ENCODE data around the gene GPI. TPM values are rescaled to one million over a fixed set of nuclear protein-coding genes. Genes with fewer than 3 reads are reported as not detected.

Gene GPI
- polyA plus RNA-seq, 1 of the 3 experiments (the other 2 are of a cell fraction): 144 TPM

GRCh38 chr19:34325981-34326787 lies 38.8 kb upstream of the GPI start:
- Histone ChIP-seq H3K9me2 (no peaks in the 10 kb centered on the region), H3K4me1 (ENCODE audit: control insufficient read depth in 1 of 2, insufficient read depth in 2 of 2, low read depth in 1 of 2, low read length in 1 of 2) (no peaks in the 10 kb centered on the region), H3K9ac (no peak overlapping the region), H3K27me3 (ENCODE audit: insufficient read depth) (no peaks in the 10 kb centered on the region), H3K4me2 (no peak overlapping the region), H3K27ac (ENCODE audit: low read depth in 2 of 2, low read length in 1 of 2) (no peak overlapping the region), H4K20me1 (ENCODE audit: insufficient read depth) (no peaks in the 10 kb centered on the region), H3K4me3 (ENCODE audit: low read depth in 2 of 2, low read length in 1 of 2) (no peak overlapping the region), H3K9me3 (no peaks in the 10 kb centered on the region), H3F3A (replicated peaks; ENCODE audit: insufficient read depth) (no peaks in the 10 kb centered on the region), H3K36me3 (replicated peaks in 1 of 2; ENCODE audit: control insufficient read depth in 1 of 2, insufficient read depth in 2 of 2, low read length in 1 of 2) (peaks cover 18 to 24% of the 10 kb centered on the region in 2 experiments), H2AFZ (ENCODE audit: low read depth) (no peak overlapping the region), H3K79me2 (ENCODE audit: insufficient read depth) (0 out of 2 replicates have a peak, but pooled peaks cover 3% of the 10 kb centered on the region)
- 87% methylated on average over 4 of the region's 4 CpGs for WGBS (ENCODE audit: low lambda C conversion rate)
- POLR2A ChIA-PET: no interaction called here
- TF ChIP-seq FOXM1 (IDR thresholded peaks at IDR 0.05; ENCODE audit: low read depth) (no peak), GABPA (IDR thresholded peaks at IDR 0.05; ENCODE audit: low read depth) (no peak), CHD2 (IDR thresholded peaks at IDR 0.05; ENCODE audit: low read length, partially characterized antibody) (no peak)
- CTCF ChIA-PET: interaction anchor here (1.2 to 1.7 kb wide), 2 partner anchors 10 to 11 kb away, joined by 4 to 5 read pairs; no protein-coding TSS in a partner anchor
- no peak for DNase-seq

GRCh38 chr19:34327851-34328250 lies 37.1 kb upstream of the GPI start:
- ChIA-PET CTCF (interaction anchor here (0.9 to 1.7 kb wide), 3 partner anchors 9 to 550 kb away, joined by 3 to 4 read pairs (median 4); no protein-coding TSS in a partner anchor), POLR2A (no interaction called here)
- no peak overlapping the region for H3K27ac ChIP-seq (ENCODE audit: low read depth in 2 of 2, low read length in 1 of 2)

DNA sequence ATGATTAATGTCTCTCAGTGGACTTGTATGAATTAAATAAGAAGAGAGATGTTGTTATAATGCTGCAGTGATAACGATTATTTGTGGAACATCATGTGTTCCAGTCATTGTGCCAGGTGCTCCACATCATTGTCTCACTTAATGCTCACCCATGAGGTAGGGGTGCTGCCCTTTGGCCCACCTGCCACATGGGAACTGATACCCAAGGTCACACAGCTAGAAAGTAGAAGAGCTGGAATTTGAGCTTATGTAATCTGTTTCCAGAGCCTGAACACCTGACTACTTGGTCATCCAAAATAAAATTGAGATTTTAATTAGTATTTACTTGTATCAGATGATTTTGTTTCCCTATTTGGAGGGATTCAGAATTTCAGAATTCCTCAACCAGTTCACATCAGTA lies 36.0 kb upstream of the GPI start:
- H2AFZ ChIP-seq (ENCODE audit: low read depth): no peak overlapping the region
- TF ChIP-seq JUND (IDR thresholded peaks at IDR 0.05) (no peak), RAD21 (IDR thresholded peaks at IDR 0.05; ENCODE audit: low read length) (no peak), TAF1 (IDR thresholded peaks at IDR 0.05; ENCODE audit: borderline replicate concordance, low read depth, low read length) (no peak)
- no peak overlapping the region for H3K4me3 ChIP-seq (ENCODE audit: low read depth in 2 of 2, low read length in 1 of 2)
- H3K9ac ChIP-seq: no peak overlapping the region
- no peaks in the 10 kb centered on the region for H4K20me1 ChIP-seq (ENCODE audit: insufficient read depth)
- 0 out of 4 replicates have a peak, but pooled peaks cover 0 to 3% of the 10 kb centered on the region in 2 experiments for H3K4me1 ChIP-seq (ENCODE audit: control insufficient read depth in 1 of 2, insufficient read depth in 2 of 2, low read depth in 1 of 2, low read length in 1 of 2)
- WGBS (ENCODE audit: low lambda C conversion rate): 92% methylated on average over 1 of the region's 1 CpG
- no peaks in the 10 kb centered on the region for H3K9me2 ChIP-seq
- no peaks in the 10 kb centered on the region for H3K9me3 ChIP-seq
- ChIA-PET CTCF (interaction anchor here (0.9 kb wide), 1 partner anchor 9 kb away, joined by 3 read pairs; no protein-coding TSS in a partner anchor), POLR2A (no interaction called here)
- H3F3A ChIP-seq (replicated peaks; ENCODE audit: insufficient read depth): peaks cover 4% of the 10 kb centered on the region
- no peak overlapping the region for H3K27ac ChIP-seq (ENCODE audit: low read depth in 2 of 2, low read length in 1 of 2)
- no peak for DNase-seq
- peaks cover 30 to 41% of the 10 kb centered on the region in 2 experiments for H3K36me3 ChIP-seq (replicated peaks in 1 of 2; ENCODE audit: control insufficient read depth in 1 of 2, insufficient read depth in 2 of 2, low read length in 1 of 2)
- H3K79me2 ChIP-seq (ENCODE audit: insufficient read depth): no peaks in the 10 kb centered on the region
- H3K27me3 ChIP-seq (ENCODE audit: insufficient read depth): no peaks in the 10 kb centered on the region
- no peak overlapping the region for H3K4me2 ChIP-seq

More at GRCh38 chr19:34327851-34328250, 37.1 kb upstream of the GPI start:
- no peak for TF ChIP-seq FOXM1 (IDR thresholded peaks at IDR 0.05; ENCODE audit: low read depth)
- no peak for TF ChIP-seq RAD21 (IDR thresholded peaks at IDR 0.05; ENCODE audit: low read length)
- no peak for TF ChIP-seq NRF1 (IDR thresholded peaks at IDR 0.05; ENCODE audit: low read depth, low read length)
- TF ChIP-seq GATA2 (CRISPR knock-in tag; IDR thresholded peaks at IDR 0.05): no peak
- no peak for DNase-seq
- Histone ChIP-seq H3K36me3 (replicated peaks in 1 of 2; ENCODE audit: control insufficient read depth in 1 of 2, insufficient read depth in 2 of 2, low read length in 1 of 2) (peaks cover 26 to 33% of the 10 kb centered on the region in 2 experiments), H4K20me1 (ENCODE audit: insufficient read depth) (no peaks in the 10 kb centered on the region), H3K4me2 (no peak overlapping the region), H3F3A (replicated peaks; ENCODE audit: insufficient read depth) (peaks cover 4% of the 10 kb centered on the region), H3K79me2 (ENCODE audit: insufficient read depth) (no peaks in the 10 kb centered on the region), H3K9me2 (no peaks in the 10 kb centered on the region), H2AFZ (ENCODE audit: low read depth) (no peak overlapping the region), H3K27me3 (ENCODE audit: insufficient read depth) (no peaks in the 10 kb centered on the region), H3K9ac (no peak overlapping the region), H3K4me1 (ENCODE audit: control insufficient read depth in 1 of 2, insufficient read depth in 2 of 2, low read depth in 1 of 2, low read length in 1 of 2) (0 out of 4 replicates have a peak, but pooled peaks cover 0 to 3% of the 10 kb centered on the region in 2 experiments), H3K4me3 (ENCODE audit: low read depth in 2 of 2, low read length in 1 of 2) (no peak overlapping the region), H3K9me3 (no peaks in the 10 kb centered on the region)
- 95% methylated on average over 15 of the region's 15 CpGs for WGBS (ENCODE audit: low lambda C conversion rate)
